DND-41 (cell line): ENCODE measurements around the gene PRC1.

Experiments
- EZH2 ChIP-seq: IDR thresholded peaks from 3 replicates; pipeline ENCODE4 v1.6.1; 2012; ENCODE audit warnings: borderline replicate concordance, low read depth, mild to moderate bottlenecking, moderate library complexity, low read length, inconsistent platforms; ENCODE audit not compliant: severe bottlenecking
- TF ChIP-seq, protein P1 (sequence below): IDR thresholded peaks from 2 replicates; pipeline ENCODE4 v1.5.1; 2012; ENCODE audit warnings: borderline replicate concordance, low read length, moderate library complexity, mild to moderate bottlenecking; ENCODE audit not compliant: poor library complexity, severe bottlenecking; ENCODE audit errors: extremely low read depth

DNA sequence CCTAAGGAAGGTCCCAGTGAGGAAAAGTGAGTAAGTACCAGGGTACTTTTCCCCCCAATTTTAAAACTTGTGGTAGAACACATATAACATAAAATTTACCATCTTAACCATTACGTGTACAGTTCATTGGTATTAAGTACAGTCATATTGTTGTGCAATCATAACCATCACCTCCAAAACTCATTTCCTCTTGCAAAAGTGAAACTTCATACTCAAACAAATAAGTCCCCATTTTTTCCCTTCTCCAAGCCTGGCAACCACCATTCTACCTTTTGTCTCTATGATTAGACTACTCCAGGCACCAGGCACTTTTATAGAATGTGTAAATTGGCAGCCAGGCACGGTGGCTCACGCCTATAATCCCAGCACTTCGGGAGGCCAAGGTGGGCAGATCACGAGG is 12.2 kb downstream of the PRC1 start:
- no peak for TF ChIP-seq EZH2
- TF ChIP-seq, protein P1, sequence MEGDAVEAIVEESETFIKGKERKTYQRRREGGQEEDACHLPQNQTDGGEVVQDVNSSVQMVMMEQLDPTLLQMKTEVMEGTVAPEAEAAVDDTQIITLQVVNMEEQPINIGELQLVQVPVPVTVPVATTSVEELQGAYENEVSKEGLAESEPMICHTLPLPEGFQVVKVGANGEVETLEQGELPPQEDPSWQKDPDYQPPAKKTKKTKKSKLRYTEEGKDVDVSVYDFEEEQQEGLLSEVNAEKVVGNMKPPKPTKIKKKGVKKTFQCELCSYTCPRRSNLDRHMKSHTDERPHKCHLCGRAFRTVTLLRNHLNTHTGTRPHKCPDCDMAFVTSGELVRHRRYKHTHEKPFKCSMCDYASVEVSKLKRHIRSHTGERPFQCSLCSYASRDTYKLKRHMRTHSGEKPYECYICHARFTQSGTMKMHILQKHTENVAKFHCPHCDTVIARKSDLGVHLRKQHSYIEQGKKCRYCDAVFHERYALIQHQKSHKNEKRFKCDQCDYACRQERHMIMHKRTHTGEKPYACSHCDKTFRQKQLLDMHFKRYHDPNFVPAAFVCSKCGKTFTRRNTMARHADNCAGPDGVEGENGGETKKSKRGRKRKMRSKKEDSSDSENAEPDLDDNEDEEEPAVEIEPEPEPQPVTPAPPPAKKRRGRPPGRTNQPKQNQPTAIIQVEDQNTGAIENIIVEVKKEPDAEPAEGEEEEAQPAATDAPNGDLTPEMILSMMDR: no peak
